ENCODE data around the gene DNPH1. TPM values are rescaled to one million over a fixed set of nuclear protein-coding genes. Genes with fewer than 3 reads are reported as not detected.

The DNPH1 gene
- total and polyA plus RNA-seq, 2 donors (not counting 3 experiments of a cell fraction or from before 2014, with no cell fraction given): 37.7 to 120 TPM

DNA sequence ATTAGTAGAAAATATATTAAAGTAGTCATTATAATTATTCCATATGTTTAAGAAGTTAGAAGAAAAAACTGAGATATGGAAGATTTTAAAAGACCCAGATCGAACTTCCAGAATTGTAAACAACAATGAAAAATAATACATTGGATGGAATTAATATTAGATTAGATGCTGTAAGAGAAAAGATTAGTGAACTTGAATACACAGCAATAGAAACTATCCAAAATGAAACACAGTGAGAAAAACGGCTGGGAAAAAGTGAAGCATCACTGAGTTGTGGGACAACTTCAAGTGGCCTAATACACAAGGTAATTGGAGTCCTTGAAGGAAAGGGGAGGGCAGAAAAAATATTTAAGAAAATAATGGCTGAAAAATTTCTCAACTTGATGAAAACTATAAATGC, 9.8 kb upstream of the DNPH1 start:
- TF ChIP-seq, protein P1, sequence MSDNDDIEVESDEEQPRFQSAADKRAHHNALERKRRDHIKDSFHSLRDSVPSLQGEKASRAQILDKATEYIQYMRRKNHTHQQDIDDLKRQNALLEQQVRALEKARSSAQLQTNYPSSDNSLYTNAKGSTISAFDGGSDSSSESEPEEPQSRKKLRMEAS (IDR thresholded peaks at IDR 0.05; ENCODE audit: insufficient read depth, insufficient read length): no peak
- TF ChIP-seq JUN (IDR thresholded peaks at IDR 0.05; ENCODE audit: borderline replicate concordance, insufficient read depth, insufficient read length, low read depth) (no peak), EZH2 (IDR thresholded peaks at IDR 0.05; ENCODE audit: borderline replicate concordance, low read depth, low read length, severe bottlenecking) (no peak), GATA2 (IDR thresholded peaks at IDR 0.05; ENCODE audit: insufficient read depth, insufficient read length, low read depth, low read length) (no peak), POLR2A (IDR thresholded peaks at IDR 0.05; ENCODE audit: low read depth, low read length) (no peak), POLR2AphosphoS5 (IDR thresholded peaks at IDR 0.05; ENCODE audit: insufficient read depth, low read depth, low read length) (no peak), MYC (IDR thresholded peaks at IDR 0.05; ENCODE audit: low read depth, low read length) (no peak)
- TF ChIP-seq, protein P2, sequence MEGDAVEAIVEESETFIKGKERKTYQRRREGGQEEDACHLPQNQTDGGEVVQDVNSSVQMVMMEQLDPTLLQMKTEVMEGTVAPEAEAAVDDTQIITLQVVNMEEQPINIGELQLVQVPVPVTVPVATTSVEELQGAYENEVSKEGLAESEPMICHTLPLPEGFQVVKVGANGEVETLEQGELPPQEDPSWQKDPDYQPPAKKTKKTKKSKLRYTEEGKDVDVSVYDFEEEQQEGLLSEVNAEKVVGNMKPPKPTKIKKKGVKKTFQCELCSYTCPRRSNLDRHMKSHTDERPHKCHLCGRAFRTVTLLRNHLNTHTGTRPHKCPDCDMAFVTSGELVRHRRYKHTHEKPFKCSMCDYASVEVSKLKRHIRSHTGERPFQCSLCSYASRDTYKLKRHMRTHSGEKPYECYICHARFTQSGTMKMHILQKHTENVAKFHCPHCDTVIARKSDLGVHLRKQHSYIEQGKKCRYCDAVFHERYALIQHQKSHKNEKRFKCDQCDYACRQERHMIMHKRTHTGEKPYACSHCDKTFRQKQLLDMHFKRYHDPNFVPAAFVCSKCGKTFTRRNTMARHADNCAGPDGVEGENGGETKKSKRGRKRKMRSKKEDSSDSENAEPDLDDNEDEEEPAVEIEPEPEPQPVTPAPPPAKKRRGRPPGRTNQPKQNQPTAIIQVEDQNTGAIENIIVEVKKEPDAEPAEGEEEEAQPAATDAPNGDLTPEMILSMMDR (IDR thresholded peaks at IDR 0.05; ENCODE audit: extremely low read depth in 1 of 2, insufficient read depth in 1 of 2, low read depth in 1 of 2, low read length in 2 of 2): no peak
- Histone ChIP-seq H3K79me2 (ENCODE audit: control insufficient read depth, insufficient read depth, low read length) (no peaks in the 10 kb centered on the region), H3K9ac (replicated peaks; ENCODE audit: extremely low read depth, insufficient read depth, low read length) (no peak overlapping the region), H3K4me1 (ENCODE audit: control insufficient read depth, extremely low read depth, insufficient read depth, low read length) (no peaks in the 10 kb centered on the region), H3K4me3 (replicated peaks in 1 of 3; ENCODE audit: insufficient read depth in 1 of 3, low read depth in 1 of 3, low read length in 3 of 3) (no peak overlapping the region), H3K9me1 (replicated peaks; ENCODE audit: control insufficient read depth, extremely low read depth, insufficient read depth, low read length) (no peaks in the 10 kb centered on the region), H3K36me3 (ENCODE audit: control insufficient read depth in 2 of 2, extremely low read depth in 1 of 2, insufficient read depth in 2 of 2, low read length in 2 of 2) (no peaks in the 10 kb centered on the region), H3K27ac (ENCODE audit: insufficient read depth, low read depth, low read length) (no peak overlapping the region), H3K27me3 (ENCODE audit: control insufficient read depth in 2 of 2, insufficient read depth in 2 of 2, low read length in 2 of 2) (peaks cover 35 to 50% of the 10 kb centered on the region in 2 experiments), H4K20me1 (replicated peaks; ENCODE audit: control insufficient read depth, extremely low read depth, insufficient read depth, low read length) (no peaks in the 10 kb centered on the region), H3K4me2 (ENCODE audit: insufficient read depth, low read length) (no peak overlapping the region), H2AFZ (ENCODE audit: low read depth, low read length) (no peak overlapping the region), H3K9me3 (replicated peaks; ENCODE audit: control insufficient read depth, insufficient read depth, low read length) (no peaks in the 10 kb centered on the region)
- intact Hi-C loops (cut with micrococcal nuclease) (no loop called here), dilution Hi-C loops (cut with MboI; ENCODE audit: extremely low pct_ligation_motif_present, low sequenced_read_pairs) (no loop called here)
- ChIA-PET CTCF (interaction anchor here (2.3 kb wide), 1 partner anchor 10 kb away, joined by 26 read pairs; the partner anchor contains the start of gene DNPH1), POLR2A (no interaction called here)
- BruUV-seq (replicated peaks): no TSS peak
- FAIRE-seq (no peak), DNase-seq (ENCODE audit: low read depth, low spot score) (no peak)
